NCI-H1417 treated with DMSO at 0.1 percent for 48 hours (cell line): ENCODE data around the gene UNC79.
"Not testable (repeated sequence)": the region's sequence is repeated elsewhere in the genome, so short reads cannot be mapped to it uniquely, and the experiment has no call there.

ENCODE experiments used
- DNase-seq: peaks from one replicate; lab custom pipeline; 2025; lab: John Stamatoyannopoulos, UW

Gene UNC79

DNA sequence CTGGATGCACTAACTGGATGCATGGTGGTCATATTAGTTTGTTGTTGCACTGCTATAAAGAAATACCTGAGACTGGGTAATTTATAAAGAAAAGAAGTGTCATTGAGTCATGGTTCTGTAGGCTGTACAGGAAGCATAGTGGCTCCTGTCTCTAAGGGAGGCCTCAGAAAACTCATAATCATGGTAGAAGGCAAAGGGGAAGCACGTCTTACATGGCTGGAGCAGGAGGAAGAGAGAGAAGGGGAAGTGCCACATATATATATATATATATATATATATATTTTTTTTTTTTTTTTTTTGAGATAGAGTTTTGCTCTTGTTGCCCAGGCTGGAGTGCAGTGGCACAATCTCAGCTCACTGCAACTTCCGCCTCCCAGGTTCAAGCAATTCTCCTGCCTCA, 62.9 kb downstream of the UNC79 start:
- DNase-seq = not testable (repeated sequence)

DNA sequence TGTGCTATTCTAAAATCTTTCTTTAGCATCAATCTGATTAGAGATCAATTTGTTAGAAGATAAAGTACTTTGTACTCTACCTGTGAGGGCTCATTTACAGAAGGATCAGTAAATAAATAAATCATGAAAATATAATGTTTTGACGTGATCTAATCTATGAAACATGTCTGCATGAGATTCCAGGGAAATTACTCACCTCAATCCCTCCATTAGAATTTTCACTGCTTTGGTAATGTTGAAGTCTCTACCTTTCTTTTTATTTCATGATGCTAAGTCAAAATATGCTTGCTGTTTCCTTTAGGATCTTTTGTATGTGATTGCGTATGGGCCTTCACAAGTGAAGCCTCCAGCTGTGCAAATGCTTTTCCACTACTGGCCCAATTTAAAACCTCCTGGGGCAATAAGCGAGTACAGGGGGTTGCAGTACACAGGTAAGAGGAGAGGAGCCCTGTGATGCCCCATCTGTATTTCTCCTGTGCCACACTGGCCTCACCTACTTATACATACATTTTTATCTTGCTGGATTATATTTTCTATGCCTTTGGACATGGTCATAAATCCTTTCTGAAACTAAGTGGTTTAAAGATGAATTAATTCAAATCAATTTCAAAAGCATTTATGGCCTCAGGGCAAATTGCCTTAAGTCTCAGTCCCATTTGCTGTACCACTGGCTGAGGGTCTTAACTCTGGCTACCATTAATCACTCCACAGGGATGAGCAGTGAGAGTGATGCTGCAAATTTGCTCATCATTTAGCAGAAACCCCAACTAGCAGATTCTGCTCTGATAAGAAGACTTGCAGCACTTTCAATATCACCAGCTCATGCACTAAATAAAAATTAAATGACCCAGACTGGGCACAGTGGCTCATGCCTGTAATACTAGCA, 66.4 kb downstream of the UNC79 start:
- DNase-seq = no peak

DNA sequence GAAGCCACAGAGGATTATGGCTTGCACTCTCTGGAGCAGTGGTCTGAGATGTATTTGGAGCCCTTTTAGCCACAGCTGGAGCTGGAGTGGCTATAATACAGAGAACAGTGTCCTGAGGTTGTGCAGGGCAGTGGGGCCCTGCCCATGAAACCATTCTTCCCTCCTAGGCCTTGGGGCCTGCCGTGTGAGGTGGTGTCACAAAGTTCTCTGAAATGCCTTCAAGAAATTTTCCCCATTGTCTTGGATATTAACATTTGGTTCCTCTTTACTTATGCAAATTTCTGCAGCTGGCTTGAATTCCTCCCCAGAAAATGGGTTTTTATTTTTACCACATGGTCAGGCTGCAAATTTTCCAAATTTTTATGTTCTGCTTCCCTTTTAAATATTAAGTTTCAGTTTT, 79.3 kb downstream of the UNC79 start:
- no peak for DNase-seq

DNA sequence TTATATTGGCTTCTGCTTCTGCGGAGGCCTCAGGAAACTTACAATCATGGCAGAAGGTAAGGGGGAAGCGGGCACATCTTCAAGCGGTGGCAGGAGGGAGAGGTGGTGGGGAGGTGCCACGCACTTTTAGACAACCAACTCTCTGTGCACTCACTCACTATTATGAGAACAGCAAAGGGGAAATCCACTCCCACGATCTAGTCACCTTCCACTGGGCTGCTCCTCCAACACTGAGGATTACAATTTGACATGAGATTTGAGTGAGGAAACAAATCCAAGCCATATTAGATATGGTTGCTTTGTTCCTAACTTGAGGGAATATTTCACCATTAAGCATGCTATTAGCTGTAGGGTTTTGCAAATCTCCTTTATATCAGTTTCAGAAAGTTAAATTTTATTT, 80.3 kb downstream of the UNC79 start:
- DNase-seq = no peak

DNA sequence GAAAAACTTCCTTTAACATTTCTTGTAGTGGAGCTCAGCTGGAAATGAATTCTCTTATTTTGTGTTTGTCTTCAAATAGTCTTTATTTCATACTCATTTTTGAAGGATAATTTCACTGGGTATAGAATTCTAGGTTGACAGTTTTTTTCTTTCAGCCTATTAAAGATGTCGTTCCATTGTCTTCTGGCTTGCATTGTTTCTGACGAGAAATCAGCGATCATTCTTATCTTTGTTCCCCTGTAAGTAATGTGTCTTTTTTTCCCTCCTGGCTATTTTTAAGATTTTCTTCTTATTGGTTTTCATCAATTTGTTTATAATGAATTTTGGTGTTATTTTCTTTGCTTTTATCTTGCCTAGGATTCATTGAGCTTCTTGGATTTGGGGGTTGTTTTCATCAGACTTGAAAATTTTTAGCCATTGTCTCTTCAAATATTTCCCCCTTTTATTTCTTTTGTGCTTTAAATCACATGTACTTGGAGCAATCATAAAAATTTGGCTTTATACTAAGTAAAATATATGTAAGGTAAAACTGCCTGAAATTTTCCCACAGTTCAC, 89.4 kb downstream of the UNC79 start:
- DNase-seq = no peak

DNA sequence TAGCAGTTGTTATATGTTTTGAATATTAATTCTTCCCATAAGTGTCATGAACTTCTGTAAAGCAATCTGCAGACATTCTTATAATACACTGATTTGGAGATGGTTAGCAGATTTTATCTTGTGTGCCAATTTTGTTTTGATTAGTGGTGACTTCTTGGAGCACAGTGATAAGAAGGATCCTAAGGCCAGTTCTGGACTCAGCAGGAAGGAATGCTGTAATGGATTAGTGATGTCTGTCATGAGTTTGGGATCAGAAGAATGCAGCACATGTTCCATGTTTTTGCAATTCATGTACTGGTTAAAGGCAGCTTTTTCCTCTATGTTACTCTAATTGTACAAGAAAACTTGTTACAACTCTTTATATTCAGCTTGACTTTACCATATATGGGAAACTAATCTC, 91.5 kb downstream of the UNC79 start:
- DNase-seq = no peak

DNA sequence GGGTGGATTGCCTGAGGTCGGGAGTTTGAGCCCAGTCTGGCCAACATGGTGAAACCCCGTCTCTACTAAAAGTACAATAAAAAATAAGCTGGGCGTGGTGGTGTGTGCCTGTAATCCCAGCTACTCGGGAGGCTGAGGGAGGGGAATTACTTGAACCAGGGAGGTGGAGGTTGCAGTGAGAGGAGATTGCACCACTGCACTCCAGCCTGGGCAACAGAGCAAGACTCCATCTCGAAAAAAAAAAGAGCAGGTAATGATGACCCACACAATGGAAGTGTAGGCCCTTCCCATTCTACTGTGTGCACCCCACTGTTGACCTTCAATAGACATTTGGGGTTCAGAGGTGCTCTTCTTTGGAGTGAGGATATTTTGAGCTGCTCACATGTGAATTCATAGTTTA, 94.5 kb downstream of the UNC79 start:
- not testable (repeated sequence) for DNase-seq

DNA sequence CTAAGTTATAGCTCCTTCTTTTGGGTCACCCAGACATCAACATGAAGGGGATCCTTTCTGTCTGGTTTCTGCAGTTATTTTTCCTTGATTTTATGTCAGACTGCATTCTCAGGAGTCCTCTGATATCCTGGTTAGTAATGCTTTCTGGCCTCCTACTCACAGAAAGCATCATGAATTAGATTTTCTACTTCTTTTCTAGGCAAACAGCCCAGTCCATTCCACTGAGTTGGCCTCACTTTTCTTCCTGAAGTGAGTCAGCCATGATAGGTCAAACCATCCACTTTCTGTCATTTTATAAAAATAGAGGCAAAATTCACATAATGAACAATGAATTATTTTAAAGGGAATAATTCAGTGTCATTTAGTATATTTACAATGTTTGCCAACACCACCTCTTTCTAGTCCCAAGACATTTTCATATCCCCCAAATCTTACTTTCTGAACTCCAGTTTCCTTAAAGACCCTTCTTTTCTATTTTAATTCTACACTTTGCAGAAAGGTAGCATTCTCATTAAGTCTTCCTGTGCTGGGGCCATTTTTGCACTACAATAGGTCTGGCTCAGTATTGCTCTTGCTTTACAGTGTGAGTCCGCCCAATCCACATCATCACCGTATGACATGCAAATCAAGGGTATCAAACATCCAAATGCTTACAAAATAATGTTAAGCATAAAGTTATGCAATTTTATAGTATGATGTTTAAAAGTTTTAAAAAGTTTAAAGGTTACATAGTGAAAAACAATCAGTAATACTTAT, 95.1 kb downstream of the UNC79 start:
- no peak for DNase-seq

DNA sequence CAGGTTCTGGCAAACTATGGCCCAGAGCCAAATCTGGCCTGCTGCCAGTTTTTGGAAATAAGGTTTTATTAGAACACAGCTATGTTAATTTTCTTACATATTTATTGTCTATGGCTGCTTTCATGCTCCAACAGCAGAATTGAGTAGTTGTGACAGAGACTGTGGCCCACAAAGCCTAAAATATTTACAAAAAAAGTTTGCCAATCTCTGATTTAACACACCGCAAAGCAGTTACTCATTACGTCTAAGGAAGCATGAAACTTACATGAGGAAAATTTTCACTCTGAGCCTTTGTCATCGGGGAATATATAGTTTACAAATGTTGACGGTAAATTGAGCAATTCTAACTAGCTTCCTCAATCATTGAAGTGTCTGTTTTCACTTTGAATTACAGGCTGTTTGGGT, 96.5 kb downstream of the UNC79 start:
- no peak for DNase-seq

DNA sequence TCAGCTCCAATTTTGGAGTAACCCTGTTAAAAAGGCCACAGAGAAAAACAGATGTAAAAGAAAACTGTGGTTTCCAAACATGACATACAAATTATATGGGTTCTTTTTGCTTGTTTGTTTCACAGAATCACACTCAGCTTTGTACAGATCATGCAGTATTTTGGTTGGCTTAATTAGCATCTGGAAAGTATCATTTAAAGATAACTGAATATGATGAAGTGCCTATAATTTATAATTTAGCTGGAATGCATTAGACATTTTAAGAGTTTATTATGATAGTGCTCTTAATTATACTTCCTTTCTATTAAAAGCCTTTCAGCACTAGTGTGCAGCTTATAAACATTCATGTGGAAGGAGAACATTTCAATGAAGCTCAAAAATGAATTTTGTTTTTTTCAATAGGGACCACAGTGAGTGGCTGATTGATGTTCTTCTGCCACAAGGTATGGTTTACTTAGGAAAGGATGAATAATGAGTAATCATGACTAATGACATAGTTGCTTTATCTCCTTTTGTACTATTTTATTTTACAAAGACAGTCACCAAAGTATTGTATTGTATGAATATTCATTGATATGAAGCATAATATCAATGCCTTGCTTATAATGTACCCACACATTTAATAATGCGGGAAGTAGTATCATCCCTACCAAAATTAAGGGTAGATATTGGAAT, 98.3 kb downstream of the UNC79 start:
- no peak for DNase-seq

DNA sequence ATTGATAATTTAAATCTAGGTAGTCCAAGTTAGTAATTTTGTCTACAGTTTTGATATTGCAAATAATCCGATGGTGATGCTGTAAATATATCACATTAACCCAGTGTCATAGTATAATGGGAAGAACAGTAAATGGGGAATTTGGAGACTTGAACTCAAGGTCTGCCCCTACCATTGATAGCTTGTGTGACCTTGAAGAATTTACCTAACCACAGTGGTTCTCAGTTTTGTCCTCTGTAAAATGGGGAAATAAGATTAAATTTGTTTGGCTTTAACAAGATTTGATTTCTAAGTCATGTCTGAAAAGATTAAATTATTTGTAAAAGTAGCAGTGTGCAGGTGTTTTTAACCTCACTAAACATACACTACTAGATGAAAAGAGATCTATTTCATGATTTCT, 100.9 kb downstream of the UNC79 start:
- DNase-seq = no peak

DNA sequence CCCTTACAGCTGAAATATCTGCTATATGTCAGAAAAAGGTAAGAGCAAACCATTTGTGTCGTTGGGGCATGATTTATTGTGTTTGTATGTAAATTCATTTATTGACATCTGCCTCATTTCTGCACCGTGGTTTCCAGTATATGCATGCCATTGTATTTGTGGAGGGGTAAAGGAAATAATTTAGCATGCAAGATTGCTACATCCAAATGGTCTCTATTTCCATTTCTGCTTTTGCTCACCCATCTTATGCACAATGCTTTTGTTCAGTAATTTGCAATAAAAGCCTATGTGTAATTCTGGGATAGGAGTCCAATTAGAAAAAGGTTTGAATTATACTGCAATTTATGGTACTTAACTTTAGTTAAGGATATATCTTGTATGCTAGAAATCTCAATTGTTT, 101.8 kb downstream of the UNC79 start:
- DNase-seq = no peak

DNA sequence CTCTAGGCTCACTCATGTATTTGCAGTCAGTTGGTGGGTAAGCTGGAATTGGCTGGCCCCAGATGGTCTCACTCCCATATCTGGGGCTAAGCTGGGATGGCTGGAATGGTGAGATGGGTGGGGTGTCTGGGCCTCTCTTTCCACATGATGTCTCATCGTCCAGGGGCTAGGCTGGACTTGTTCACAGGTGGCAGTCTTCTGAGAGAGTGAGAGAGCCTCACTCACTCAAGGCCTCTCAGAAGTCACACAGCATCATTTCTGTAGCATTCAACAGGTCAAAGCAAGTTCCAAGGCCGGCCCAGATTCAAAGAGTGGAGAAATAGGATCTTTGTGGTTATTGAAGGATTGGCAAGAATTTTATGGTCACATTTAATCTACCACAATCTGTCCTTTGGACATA, 102.7 kb downstream of the UNC79 start:
- no peak for DNase-seq

DNA sequence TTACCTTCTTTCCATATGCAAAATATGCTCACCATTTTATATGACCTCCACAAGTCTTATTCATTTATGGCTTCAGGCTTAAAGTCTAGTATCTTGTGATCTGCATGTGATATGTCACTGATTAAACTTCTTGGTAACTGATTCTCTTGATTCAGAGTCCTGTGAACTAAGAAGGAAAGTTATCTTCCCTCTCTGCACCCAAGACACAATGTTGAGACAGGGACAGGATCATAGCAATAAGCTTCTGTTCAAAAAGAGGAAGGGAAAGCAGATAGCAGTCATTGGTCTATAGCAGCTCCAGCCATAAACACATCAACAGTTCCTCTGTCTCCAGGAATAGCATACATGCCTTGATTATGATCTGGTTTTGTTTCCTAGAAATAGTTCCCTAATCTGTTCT, 103.1 kb downstream of the UNC79 start:
- DNase-seq = no peak

DNA sequence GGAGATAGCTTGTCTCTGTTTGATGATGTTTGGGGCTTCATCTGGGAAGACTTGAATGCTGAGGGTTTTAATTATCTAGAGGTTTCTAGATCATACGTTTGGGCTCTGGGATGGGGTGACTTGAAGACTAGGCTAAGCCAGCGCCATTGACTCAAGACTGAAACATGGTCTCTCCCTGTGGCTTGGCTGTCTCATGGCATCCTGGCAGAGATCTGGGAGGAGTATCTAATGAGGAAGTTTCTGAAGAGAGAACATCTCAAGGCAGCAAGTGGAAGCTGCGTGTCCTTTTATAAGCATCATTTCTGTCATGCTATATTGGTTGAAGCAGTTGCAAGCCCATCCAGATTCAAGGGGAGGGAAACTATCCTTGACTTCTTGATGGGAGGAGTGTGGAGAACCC, 104.8 kb downstream of the UNC79 start:
- no peak for DNase-seq

DNA sequence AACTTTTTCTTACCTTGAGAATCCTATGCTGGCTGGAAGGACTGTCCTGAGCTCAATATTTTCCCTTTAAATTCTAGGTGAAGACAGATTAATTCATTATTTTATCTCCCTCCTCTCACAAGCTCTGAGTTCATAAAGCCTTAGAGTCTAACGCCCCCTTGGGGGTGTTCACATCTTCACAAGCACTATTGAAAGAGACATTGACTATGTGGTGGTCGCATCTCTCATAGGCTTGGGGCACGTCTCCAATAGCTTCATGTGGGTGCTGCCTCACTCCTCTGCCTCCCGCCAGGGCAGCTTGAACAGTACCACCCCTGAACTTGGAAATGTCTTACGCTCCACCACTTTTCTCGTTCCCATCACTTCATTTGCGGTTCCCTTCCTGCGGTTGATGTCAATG, 106.2 kb downstream of the UNC79 start:
- no peak for DNase-seq

DNA sequence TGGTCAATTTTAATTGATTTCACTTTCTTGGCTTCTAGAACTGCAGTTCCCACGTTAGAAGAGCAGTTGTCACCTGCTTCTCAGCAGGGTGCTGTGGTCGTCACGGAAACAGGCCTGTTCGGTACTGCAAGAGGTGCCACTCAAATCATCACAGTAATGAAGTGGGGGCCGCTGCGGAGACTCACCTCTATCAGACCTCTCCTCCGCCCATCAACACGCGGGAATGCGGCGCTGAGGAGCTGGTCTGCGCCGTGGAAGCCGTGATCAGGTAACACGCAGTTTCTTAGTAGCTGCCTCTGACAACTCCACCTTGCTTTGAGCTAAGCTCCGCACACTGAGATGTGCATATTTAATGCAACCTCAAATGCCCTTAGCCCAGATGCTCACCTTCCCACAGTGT, 107.2 kb downstream of the UNC79 start:
- DNase-seq = no peak

DNA sequence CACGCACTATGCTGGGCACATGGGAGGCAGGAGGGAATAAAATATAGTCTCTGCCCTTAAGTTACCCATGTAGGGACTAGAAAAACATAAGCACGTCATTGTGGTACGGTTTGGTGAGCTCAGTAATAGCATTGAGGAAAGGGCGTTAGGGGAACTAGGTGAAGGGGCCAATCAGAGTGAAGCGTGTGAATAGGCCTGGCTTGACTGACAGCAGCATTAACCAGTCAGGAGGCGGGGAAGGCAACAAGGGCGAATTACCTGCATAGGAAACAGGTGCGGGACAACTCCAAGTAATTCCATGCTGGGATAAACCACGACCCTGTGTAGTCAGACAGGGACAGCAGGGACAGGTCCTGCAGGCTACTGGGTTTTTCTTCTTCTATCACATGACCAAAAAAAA, 107.7 kb downstream of the UNC79 start:
- DNase-seq = no peak

DNA sequence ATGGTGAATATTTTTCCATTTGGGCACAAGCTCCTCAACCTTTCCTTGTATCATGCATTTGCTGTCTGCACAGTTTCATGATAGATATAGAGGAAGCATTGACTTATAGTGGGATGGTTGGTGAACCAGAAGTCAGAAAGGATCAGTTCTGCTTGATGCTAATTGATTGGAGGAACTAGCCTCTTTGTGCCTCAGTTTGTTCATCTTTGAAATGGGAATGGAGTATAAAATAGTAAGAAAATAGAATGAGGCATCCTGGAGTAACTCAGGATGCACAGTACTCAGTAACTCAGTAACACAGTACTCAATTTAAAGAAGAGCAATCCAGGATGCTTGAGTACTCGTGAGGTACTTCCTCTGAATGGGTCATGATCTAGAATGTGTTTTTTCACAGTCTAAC, 109.5 kb downstream of the UNC79 start:
- no peak for DNase-seq

DNA sequence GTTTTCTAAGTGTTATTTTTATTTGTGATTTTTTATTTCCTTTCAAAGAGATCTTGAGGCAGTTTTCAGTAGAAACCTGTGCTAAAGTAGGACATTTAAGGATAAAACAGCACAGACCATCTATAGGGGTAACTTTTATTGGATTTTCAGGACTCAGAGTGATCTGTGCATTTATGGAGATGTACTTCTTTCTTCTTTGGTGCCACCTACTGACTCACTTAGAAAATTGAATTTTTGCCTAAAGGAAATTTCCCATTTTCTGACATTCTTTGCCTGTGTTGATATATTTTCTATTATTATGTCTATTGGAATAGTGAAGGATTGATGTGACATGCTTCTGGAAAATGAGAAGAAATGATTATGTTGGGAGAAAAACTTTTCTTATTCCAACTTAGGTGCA, 113.0 kb downstream of the UNC79 start:
- DNase-seq = no peak

DNA sequence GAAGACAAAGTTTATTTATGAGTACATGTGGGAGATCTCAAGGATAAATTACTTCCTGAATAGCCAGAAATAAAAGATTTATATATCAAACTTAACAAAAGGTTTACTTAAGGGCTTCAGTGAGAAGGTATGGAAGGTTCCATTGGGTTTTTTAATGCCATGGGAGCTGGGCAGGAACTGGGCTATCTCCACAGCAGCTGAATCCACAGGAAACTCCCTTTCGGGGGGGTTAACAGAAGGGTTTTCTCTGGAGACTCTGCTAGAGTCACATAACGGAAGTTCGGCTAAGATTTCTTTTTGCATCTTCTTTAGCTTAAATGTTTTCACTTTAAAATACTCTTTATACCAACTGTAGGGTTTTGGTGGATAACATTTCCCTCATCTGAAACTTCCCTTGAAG, 113.5 kb downstream of the UNC79 start:
- no peak for DNase-seq

DNA sequence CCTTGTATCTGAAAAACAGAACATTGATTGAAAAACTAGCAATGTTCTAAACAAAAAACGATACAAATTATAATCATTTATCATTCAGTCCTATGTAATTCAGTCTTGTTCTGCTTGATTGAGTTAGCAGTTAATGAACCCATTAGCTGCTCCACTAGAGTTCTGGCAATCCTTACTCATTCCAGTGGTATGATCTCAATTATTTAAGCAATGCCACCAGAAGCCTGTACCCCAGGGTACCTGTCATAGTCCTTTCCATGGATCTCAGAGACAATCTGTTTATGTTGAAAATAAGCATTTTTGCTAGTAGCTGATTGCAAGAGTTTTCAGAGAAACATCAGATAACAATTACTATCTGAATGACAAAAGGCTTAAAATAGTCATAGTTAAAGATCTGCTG, 115.9 kb downstream of the UNC79 start:
- DNase-seq = no peak
